Endothelial cell of umbilical vein (primary cell): ENCODE results near the gene PDE11A.

Experiments
- EZH2 ChIP-seq: IDR thresholded peaks from 2 replicates; pipeline ENCODE4 v1.6.1; 2012; ENCODE audit warnings: borderline replicate concordance, low read depth, mild to moderate bottlenecking, moderate library complexity, low read length, inconsistent platforms; ENCODE audit not compliant: severe bottlenecking
- FOS ChIP-seq: IDR thresholded peaks from 2 replicates; pipeline ENCODE4 v1.6.1; 2011; ENCODE audit warnings: mild to moderate bottlenecking, low read length, moderate library complexity, borderline replicate concordance; ENCODE audit not compliant: insufficient read depth
- GATA2 ChIP-seq: IDR thresholded peaks from 2 replicates; pipeline ENCODE4 v1.7.0; 2011; ENCODE audit warnings: low read depth, mild to moderate bottlenecking, moderate library complexity, mixed read lengths, low read length; ENCODE audit not compliant: insufficient read length, insufficient read depth
- JUN ChIP-seq: IDR thresholded peaks from 2 replicates; pipeline ENCODE4 v1.6.1; 2011; ENCODE audit warnings: borderline replicate concordance, low read depth; ENCODE audit not compliant: insufficient read length, insufficient read depth
- MAX ChIP-seq: IDR thresholded peaks from 2 replicates; pipeline ENCODE4 v1.6.1; 2011; ENCODE audit not compliant: insufficient read depth, insufficient read length
- POLR2A ChIP-seq: IDR thresholded peaks from 2 replicates; pipeline ENCODE4 v1.6.1; 2012; ENCODE audit warnings: low read depth, mild to moderate bottlenecking, control low read depth, low read length
- POLR2AphosphoS5 ChIP-seq: IDR thresholded peaks from 2 replicates; pipeline ENCODE4 v1.6.1; 2012; ENCODE audit warnings: low read depth, mild to moderate bottlenecking, control low read depth, low read length, moderate library complexity; ENCODE audit not compliant: insufficient read depth
- TF ChIP-seq, protein P1 (sequence below), 2 donors: IDR thresholded peaks; 1 replicate in 1 of 2; 2 replicates in 1 of 2; pipeline ENCODE4 v1.5.1; 2011; ENCODE audit warnings: low read length in 2 of 2, mild to moderate bottlenecking in 2 of 2, moderate library complexity in 2 of 2, control low read depth in 1 of 2, inconsistent platforms in 1 of 2, low read depth in 1 of 2; ENCODE audit not compliant: insufficient read depth in 1 of 2; ENCODE audit errors: extremely low read depth in 1 of 2

DNA sequence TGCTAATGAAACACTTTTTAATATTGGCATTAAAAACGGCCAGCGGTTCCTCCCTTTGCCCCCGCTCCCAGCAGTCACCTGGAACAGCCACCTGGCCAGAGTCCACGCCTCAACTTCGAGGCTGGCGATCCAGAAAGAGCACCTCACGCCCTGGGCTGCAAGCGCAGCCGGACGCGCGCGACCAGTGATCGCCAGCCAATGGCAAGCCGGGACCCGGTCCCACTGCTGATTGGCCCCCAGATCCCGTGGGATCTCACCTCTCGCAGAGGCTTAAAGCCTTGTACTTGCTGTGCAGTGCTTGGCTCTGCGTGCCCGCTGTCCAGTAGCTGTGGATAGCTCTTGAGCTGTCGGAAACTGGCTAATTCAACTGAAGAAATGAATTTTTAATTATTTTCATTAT lies 35.6 kb upstream of the PDE11A start:
- no peak for TF ChIP-seq EZH2
- TF ChIP-seq, protein P1, sequence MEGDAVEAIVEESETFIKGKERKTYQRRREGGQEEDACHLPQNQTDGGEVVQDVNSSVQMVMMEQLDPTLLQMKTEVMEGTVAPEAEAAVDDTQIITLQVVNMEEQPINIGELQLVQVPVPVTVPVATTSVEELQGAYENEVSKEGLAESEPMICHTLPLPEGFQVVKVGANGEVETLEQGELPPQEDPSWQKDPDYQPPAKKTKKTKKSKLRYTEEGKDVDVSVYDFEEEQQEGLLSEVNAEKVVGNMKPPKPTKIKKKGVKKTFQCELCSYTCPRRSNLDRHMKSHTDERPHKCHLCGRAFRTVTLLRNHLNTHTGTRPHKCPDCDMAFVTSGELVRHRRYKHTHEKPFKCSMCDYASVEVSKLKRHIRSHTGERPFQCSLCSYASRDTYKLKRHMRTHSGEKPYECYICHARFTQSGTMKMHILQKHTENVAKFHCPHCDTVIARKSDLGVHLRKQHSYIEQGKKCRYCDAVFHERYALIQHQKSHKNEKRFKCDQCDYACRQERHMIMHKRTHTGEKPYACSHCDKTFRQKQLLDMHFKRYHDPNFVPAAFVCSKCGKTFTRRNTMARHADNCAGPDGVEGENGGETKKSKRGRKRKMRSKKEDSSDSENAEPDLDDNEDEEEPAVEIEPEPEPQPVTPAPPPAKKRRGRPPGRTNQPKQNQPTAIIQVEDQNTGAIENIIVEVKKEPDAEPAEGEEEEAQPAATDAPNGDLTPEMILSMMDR (IDR thresholded peaks at IDR 0.05; ENCODE audit: extremely low read depth in 1 of 2, insufficient read depth in 1 of 2, low read depth in 1 of 2, low read length in 2 of 2) = no peak
- TF ChIP-seq POLR2A = no peak
- no peak for TF ChIP-seq JUN
- TF ChIP-seq MAX = no peak
- TF ChIP-seq POLR2AphosphoS5 = no peak
- no peak for TF ChIP-seq FOS
- TF ChIP-seq GATA2 = no peak
